Dedifferentiated amniotic fluid mesenchymal stem cell (primary cell): ENCODE results near the gene PDE12.

Experiments used
- DNase-seq: peaks from one replicate; pipeline ENCODE4 v3.0.0-alpha.2; 2016; ENCODE audit errors: extremely low spot score

Gene PDE12

DNA sequence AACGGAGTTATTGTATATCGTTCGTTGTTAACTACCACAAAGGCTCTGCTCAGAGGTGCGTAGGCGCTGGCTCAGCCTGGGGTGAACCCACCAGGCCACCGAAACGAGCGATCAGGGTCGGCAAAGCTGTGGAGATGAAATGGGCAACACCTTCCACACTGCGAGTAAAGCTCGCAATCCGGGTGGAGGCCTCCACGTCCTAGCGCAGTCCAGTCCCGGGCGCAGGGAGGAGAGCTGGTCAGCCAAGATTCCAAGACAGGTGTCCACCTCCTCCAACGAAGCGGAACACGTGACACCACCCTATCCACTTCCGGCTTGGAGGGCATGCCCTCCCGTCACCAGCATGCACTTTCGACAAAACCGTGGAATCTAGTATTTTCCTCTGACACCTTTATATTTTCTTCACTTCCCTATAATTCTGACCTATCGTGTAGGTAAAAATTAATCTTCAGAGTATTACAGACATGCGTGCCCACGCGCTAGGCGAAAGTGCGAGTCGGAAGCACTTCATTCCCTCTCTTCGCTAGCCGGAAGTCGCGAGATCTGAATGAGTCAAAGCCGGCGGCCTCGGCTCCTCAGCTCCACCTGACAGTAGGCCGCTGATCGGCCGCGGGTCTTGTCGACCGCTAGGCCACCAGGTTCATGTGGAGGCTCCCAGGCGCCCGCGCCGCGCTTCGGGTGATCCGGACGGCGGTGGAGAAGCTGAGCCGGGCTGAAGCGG, at the start of gene PDE12:
TSS of gene PDE12 (plus strand) at position 537 of the 721 bp plus-strand sequence. CDS start at position 643, 106 bp downstream.
- DNase-seq: peak; percentile 84

DNA sequence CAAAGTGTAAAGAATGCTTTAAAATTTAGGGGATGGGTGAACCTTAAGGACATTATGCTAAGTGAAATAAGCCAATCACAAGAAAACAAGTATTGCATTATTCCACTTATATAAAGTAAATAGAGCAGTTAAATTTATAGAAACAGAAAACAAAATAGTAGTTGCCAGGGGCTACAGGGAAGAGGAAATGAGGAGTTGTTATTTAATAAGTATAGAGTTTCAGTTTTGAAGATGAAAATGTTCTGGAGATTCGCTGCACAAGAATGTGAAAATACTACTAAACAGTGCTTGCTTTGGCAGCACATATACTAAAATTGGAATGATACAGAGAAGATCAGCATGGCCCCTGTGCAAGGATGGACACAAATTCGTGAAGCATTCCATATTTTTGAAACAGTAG, 43.9 kb upstream of the PDE12 start:
- peak; percentile 32 for DNase-seq

GRCh38 chr3:57518276-57518915, 37.7 kb upstream of the PDE12 start:
- DNase-seq: no peak

- DNase-seq: no peak
Observed at GRCh38 chr3:57530071-57530608, 25.9 kb upstream of the PDE12 start.

GRCh38 chr3:57538465-57538864, 17.6 kb upstream of the PDE12 start:
- no peak for DNase-seq

DNA sequence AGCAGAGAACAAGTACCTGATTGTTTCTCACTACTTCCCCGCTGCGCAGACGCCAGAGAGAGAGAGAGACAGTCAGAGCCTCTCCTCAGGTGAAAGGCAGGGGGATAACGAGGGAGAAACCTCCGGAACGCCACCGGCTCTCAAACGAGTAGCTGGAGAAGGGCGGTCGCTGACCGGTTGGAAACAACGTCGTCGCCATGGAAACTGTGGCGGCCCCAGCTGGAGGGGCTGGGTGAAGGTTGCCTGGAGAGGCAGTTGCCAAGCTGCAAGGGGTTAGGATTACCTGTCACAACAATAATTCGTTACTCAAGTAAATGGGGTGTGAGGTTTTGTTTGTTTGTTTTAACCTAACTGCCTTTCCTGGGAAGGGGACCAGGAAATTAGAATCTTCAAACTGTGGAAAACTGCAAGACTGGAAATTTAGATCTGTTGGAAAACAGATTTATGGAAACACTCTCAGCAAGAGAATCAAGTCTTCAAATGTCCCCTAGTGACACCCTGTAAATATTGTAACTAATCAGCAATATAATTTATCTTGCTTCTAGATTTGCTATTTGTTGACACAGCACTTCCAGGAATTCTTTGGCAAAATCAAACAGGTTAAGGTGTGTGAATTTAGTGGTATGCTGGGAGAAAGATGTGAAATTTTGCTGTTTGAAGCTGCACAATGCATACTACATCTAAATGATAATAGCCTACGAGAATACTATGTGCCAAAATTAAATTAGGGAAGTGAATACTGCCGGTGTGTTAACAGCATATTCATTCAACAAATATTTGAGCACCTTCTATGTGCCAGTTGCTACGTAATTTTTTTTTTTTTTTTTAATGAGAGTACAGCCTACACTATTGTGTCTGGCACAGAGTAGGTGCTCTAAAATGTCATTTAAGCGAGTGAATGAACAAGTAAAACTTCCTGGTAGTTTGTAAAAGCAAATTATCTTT, 11.6 kb upstream of the PDE12 start, which contains the start of gene DNAH12:
TSS of gene DNAH12 (minus strand) at position 164 of the 945 bp plus-strand sequence. CDS start 1,474 bp downstream, outside the sequence.
- no peak for DNase-seq

- no peak for DNase-seq
Observed at GRCh38 chr3:57545636-57546268, 10.3 kb upstream of the PDE12 start.

DNA sequence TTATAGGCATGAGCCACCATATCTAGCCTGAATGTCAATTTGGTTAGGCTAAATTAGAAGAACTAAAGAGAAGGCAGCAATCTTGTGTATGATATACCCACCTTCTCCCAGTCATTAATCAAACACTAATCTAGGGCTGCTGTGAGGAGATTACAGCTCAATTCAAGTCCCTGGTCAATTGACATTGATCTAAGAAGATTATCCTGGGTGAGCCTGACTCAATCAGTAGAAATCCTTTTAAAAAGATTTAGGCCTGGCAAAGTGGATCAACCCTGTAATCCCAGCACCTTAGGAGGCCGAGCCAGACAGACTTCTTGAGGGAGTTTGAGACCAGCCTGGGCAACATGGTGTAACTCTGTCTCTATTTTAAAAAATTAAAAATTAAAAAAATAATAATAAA, 9.5 kb upstream of the PDE12 start:
- no peak for DNase-seq

GRCh38 chr3:57555306-57555705, 768 bp upstream of the PDE12 start:
- no peak for DNase-seq

DNA sequence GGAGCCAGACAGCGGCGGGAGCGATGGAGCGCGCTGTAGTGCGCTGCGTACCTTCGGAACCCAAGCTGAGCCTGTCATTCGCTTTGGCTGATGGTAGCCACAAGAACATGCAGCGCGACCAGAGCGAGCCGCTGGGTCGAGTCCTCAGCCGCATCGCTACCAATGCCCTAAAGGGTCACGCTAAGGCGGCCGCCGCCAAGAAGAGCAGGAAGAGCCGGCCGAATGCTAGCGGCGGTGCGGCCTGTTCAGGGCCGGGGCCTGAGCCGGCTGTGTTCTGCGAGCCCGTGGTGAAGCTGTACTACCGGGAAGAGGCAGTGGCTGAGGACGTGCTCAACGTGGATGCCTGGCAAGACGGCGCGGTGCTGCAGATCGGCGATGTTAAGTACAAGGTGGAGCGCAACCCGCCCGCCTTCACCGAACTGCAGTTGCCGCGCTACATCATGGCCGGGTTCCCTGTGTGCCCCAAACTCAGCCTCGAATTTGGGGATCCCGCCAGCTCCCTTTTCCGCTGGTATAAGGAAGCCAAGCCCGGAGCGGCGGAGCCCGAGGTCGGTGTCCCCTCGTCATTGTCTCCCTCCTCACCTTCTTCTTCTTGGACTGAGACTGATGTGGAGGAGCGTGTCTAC, 498 bp downstream of the PDE12 start:
- no peak for DNase-seq

DNA sequence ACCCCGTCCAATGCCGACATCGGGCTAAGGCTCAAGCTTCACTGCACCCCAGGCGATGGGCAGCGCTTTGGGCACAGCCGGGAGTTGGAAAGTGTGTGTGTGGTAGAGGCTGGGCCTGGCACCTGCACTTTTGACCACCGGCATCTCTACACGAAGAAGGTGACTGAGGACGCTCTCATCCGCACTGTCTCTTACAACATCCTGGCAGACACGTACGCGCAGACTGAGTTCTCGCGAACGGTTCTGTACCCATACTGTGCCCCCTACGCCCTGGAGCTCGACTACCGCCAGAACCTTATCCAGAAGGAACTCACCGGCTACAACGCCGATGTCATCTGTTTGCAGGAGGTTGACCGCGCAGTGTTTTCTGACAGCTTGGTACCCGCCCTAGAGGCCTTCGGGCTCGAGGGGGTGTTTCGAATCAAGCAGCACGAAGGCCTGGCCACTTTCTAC, 1.0 kb downstream of the PDE12 start:
- no peak for DNase-seq

- DNase-seq: peak; percentile 25
Observed at GRCh38 chr3:57559526-57559925, 3.5 kb downstream of the PDE12 start.

GRCh38 chr3:57569859-57570450, 13.9 kb downstream of the PDE12 start:
- no peak for DNase-seq

DNA sequence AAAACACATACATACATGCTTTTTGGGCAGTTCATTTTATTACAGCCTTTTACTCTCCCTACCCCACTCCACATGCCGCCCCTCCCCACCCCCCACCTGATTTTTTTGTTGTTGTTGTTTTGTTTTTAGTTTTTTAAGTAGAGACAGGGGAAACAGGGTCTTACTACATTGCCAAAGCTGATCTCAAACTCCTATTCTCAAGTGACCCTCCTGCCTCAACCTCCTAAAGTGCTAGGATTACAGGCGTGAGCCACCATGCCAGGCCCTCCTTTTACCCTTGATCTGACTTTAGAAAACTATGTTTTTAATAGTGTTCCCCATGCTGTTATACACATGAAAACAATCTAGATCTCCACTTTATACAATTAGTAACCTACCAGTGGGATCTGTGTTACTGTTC, 14.8 kb downstream of the PDE12 start:
- no peak for DNase-seq

GRCh38 chr3:57572096-57572495, 16.0 kb downstream of the PDE12 start:
- no peak for DNase-seq

GRCh38 chr3:57575966-57576626, 20.0 kb downstream of the PDE12 start:
- no peak for DNase-seq

GRCh38 chr3:57577801-57578200, 21.7 kb downstream of the PDE12 start:
- no peak for DNase-seq

- DNase-seq: no peak
Observed at GRCh38 chr3:57582474-57583168, 26.5 kb downstream of the PDE12 start.

GRCh38 chr3:57583544-57583943, 27.5 kb downstream of the PDE12 start:
- DNase-seq: no peak
